H1 (cell line): Measurements from ENCODE around the gene PRPF4. TPM values are rescaled to one million over a fixed set of nuclear protein-coding genes. Genes with fewer than 3 reads are reported as not detected.

ENCODE experiments used
- CTCF ChIA-PET: fragments of 300-600 bp; sonication (Branson Sonifier 250); formaldehyde crosslinking; loops from one replicate; lab custom pipeline; 2021; ENCODE audit not compliant: partially characterized antibody; lab: Charles Lee
- POLR2A ChIA-PET: fragments of 300-600 bp; sonication (Branson Sonifier 250); formaldehyde crosslinking; loops from one replicate; lab custom pipeline; 2021; ENCODE audit warnings: inconsistent platforms; ENCODE audit not compliant: partially characterized antibody; lab: Charles Lee
- DNase-seq, 2 experiments: peaks; one replicate each; pipeline versions ENCODE4 v3.0.0 to v3.0.0-alpha.2; 2010 to 2022; ENCODE audit warnings: low spot score in 2 of 2, low read depth in 1 of 2, mixed read lengths in 1 of 2
- FAIRE-seq: peaks from 2 replicates; lab custom pipeline; 2011; peaks lifted over from hg19 to GRCh38; lab: Jason Lieb, UNC
- H2AFZ ChIP-seq: 2 replicates; pipeline ENCODE4 v1.8.1; 2012; ENCODE audit warnings: low read length, inconsistent platforms
- H2AK5ac ChIP-seq: 2 replicates; pipeline ENCODE4 v1.6.1; 2013; ENCODE audit warnings: low read depth, low read length
- H2BK120ac ChIP-seq: replicated peaks from 2 replicates; pipeline ENCODE3; 2013; ENCODE audit warnings: low read depth, low read length, inconsistent platforms
- H2BK12ac ChIP-seq: 2 replicates; pipeline ENCODE4 v1.6.1; 2013; ENCODE audit warnings: low read depth, low read length
- H2BK15ac ChIP-seq: 2 replicates; pipeline ENCODE4 v1.6.1; 2013; ENCODE audit warnings: low read length
- H2BK20ac ChIP-seq: 2 replicates; pipeline ENCODE4 v1.6.1; 2013; ENCODE audit warnings: low read length
- H2BK5ac ChIP-seq: 2 replicates; pipeline ENCODE4 v1.6.1; 2013; ENCODE audit warnings: low read depth, low read length
- H3K14ac ChIP-seq: 2 replicates; pipeline ENCODE4 v1.6.1; 2013; ENCODE audit warnings: inconsistent platforms; ENCODE audit not compliant: insufficient read length
- H3K18ac ChIP-seq: 2 replicates; pipeline ENCODE4 v1.6.1; 2013; ENCODE audit warnings: low read length; ENCODE audit errors: extremely low read depth
- H3K23ac ChIP-seq: 2 replicates; pipeline ENCODE4 v1.6.1; 2013; ENCODE audit warnings: inconsistent platforms; ENCODE audit not compliant: insufficient read length
- H3K23me2 ChIP-seq: 2 replicates; pipeline ENCODE4 v1.6.1; 2013; ENCODE audit warnings: low read depth, low read length
- H3K27ac ChIP-seq: 2 replicates; pipeline ENCODE4 v1.6.1; 2011; ENCODE audit warnings: low read depth, low read length, inconsistent platforms
- H3K27me3 ChIP-seq, 4 experiments: replicated peaks in 1 of 4; 1 replicate in 1 of 4; 2 replicates in 3 of 4; pipeline versions ENCODE4 v1.6.1 to v1.8.1; 2011 to 2013; ENCODE audit warnings: low read length in 3 of 4, mild to moderate bottlenecking in 3 of 4, inconsistent platforms in 2 of 4, mixed read lengths in 2 of 4, moderate library complexity in 1 of 4; ENCODE audit not compliant: control insufficient read depth in 3 of 4, insufficient read depth in 3 of 4; ENCODE audit errors: extremely low read depth in 1 of 4
- H3K36me3 ChIP-seq, 4 experiments: 2 replicates each; pipeline versions ENCODE4 v1.6.1 to v1.8.1; 2011 to 2013; ENCODE audit warnings: mild to moderate bottlenecking in 4 of 4, low read length in 3 of 4, moderate library complexity in 2 of 4, control low read depth in 1 of 4, inconsistent platforms in 1 of 4; ENCODE audit not compliant: insufficient read depth in 4 of 4, control insufficient read depth in 2 of 4
- H3K4ac ChIP-seq: replicated peaks from 2 replicates; pipeline ENCODE3; 2013; ENCODE audit warnings: low read length, low read depth, mixed read lengths, inconsistent platforms; ENCODE audit not compliant: insufficient read length
- H3K4me1 ChIP-seq, 4 experiments: replicated peaks in 1 of 4; 1 replicate in 1 of 4; 2 replicates in 3 of 4; pipeline versions ENCODE4 v1.6.1 to v1.8.1; 2011 to 2013; ENCODE audit warnings: low read length in 3 of 4, inconsistent platforms in 2 of 4, mixed read lengths in 1 of 4; ENCODE audit not compliant: insufficient read depth in 4 of 4, control insufficient read depth in 3 of 4
- H3K4me2 ChIP-seq, 2 experiments: 2 replicates each; pipeline versions ENCODE4 v1.6.1 to v1.8.1; 2011 to 2013; ENCODE audit warnings: low read depth in 2 of 2, low read length in 2 of 2, control low read depth in 1 of 2, inconsistent platforms in 1 of 2, mild to moderate bottlenecking in 1 of 2; ENCODE audit not compliant: insufficient read depth in 1 of 2
- H3K4me3 ChIP-seq, 4 experiments: fragments of 200-600, 300-600 bp in 1 of 4; sonication (generic), shearing (Covaris generic), sonication (Bioruptor Twin) in 1 of 4; 2 replicates each; pipeline versions ENCODE4 v1.5.1 to v1.8.1; 2011 to 2016; ENCODE audit warnings: low read length in 4 of 4, low read depth in 3 of 4, control low read depth in 2 of 4, inconsistent platforms in 2 of 4, mild to moderate bottlenecking in 2 of 4, mixed read lengths in 1 of 4, moderate library complexity in 1 of 4; ENCODE audit not compliant: insufficient read depth in 2 of 4; ENCODE audit errors: extremely low read depth in 1 of 4
- H3K56ac ChIP-seq: replicated peaks from 2 replicates; pipeline ENCODE3; 2013; ENCODE audit warnings: low read depth, mild to moderate bottlenecking, mixed read lengths, low read length, inconsistent platforms; ENCODE audit not compliant: insufficient read length
- H3K79me1 ChIP-seq: 2 replicates; pipeline ENCODE4 v1.6.1; 2013; ENCODE audit warnings: low read depth, low read length, control low read depth
- H3K79me2 ChIP-seq, 2 experiments: 2 replicates each; pipeline versions ENCODE4 v1.6.1 to v1.8.1; 2012 to 2013; ENCODE audit warnings: low read length in 2 of 2, mild to moderate bottlenecking in 2 of 2, inconsistent platforms in 1 of 2; ENCODE audit not compliant: insufficient read depth in 2 of 2, control insufficient read depth in 1 of 2
- H3K9ac ChIP-seq, 4 experiments: replicated peaks in 1 of 4; 1 replicate in 1 of 4; 2 replicates in 3 of 4; pipeline versions ENCODE4 v1.6.1 to v1.8.1; 2011 to 2013; ENCODE audit warnings: low read depth in 3 of 4, low read length in 3 of 4, control low read depth in 2 of 4, mild to moderate bottlenecking in 2 of 4, moderate library complexity in 2 of 4, inconsistent platforms in 1 of 4; ENCODE audit errors: extremely low read depth in 1 of 4
- H3K9me3 ChIP-seq, 2 experiments: 2 replicates each; pipeline versions ENCODE4 v1.6.1 to v1.8.1; 2012 to 2013; ENCODE audit warnings: mild to moderate bottlenecking in 2 of 2, moderate library complexity in 2 of 2, control low read depth in 1 of 2, inconsistent platforms in 1 of 2, low read depth in 1 of 2, low read length in 1 of 2, mixed read lengths in 1 of 2; ENCODE audit not compliant: insufficient read depth in 2 of 2
- H4K20me1 ChIP-seq, 2 experiments: replicated peaks in 1 of 2; 2 replicates each; pipeline versions ENCODE3 to v1.8.1; 2011 to 2013; ENCODE audit warnings: inconsistent platforms in 2 of 2, low read length in 2 of 2, mild to moderate bottlenecking in 1 of 2; ENCODE audit not compliant: insufficient read depth in 2 of 2, control insufficient read depth in 1 of 2
- H4K5ac ChIP-seq: 2 replicates; pipeline ENCODE4 v1.6.1; 2013; ENCODE audit warnings: low read length, low read depth, mixed read lengths, inconsistent platforms; ENCODE audit not compliant: insufficient read length
- H4K8ac ChIP-seq: 2 replicates; pipeline ENCODE4 v1.8.0; 2013; ENCODE audit warnings: mild to moderate bottlenecking, moderate library complexity, low read length, inconsistent platforms; ENCODE audit not compliant: insufficient read depth; ENCODE audit errors: extremely low read depth
- H4K91ac ChIP-seq: replicated peaks from 2 replicates; pipeline ENCODE3; 2013; ENCODE audit warnings: low read length, mixed read lengths, inconsistent platforms; ENCODE audit not compliant: insufficient read length
- BACH1 ChIP-seq: IDR thresholded peaks from 2 replicates; pipeline ENCODE4 v1.6.1; 2012; ENCODE audit warnings: low read length, improper control_type of control experiment
- BCL11A ChIP-seq, 2 experiments: IDR thresholded peaks; one replicate each; pipeline ENCODE4 v1.6.1; 2011; ENCODE audit warnings: low read depth in 2 of 2, low read length in 2 of 2, mild to moderate bottlenecking in 2 of 2
- BRCA1 ChIP-seq: IDR thresholded peaks from 2 replicates; pipeline ENCODE4 v1.6.1; 2012; ENCODE audit warnings: low read depth, low read length, improper control_type of control experiment
- CHD1 ChIP-seq: IDR thresholded peaks from 2 replicates; pipeline ENCODE4 v1.6.1; 2012; ENCODE audit warnings: low read depth, low read length, improper control_type of control experiment
- NANOG ChIP-seq: IDR thresholded peaks from 2 replicates; pipeline ENCODE4 v1.6.1; 2011; ENCODE audit warnings: low read length, low read depth, mild to moderate bottlenecking, inconsistent platforms; ENCODE audit not compliant: insufficient read depth, poor library complexity, severe bottlenecking
- NRF1 ChIP-seq: IDR thresholded peaks from 2 replicates; pipeline ENCODE4 v1.6.1; 2011; ENCODE audit warnings: mild to moderate bottlenecking, low read depth, low read length, improper control_type of control experiment
- PHF8 ChIP-seq: fragments of 200-600 bp; sonication (generic); conservative IDR thresholded peaks from 2 replicates; pipeline ENCODE4 v1.7.1; 2012; ENCODE audit warnings: low read depth, mild to moderate bottlenecking, inconsistent platforms, low read length, moderate library complexity
- TAF7 ChIP-seq: optimal IDR thresholded peaks from 2 replicates; pipeline ENCODE3; 2011; ENCODE audit warnings: low read depth, mild to moderate bottlenecking, inconsistent platforms, low read length, moderate library complexity, borderline replicate concordance
- TEAD4 ChIP-seq: IDR thresholded peaks from 2 replicates; pipeline ENCODE4 v1.6.1; 2012; ENCODE audit warnings: low read depth, low read length, inconsistent platforms, mixed read lengths
- ZNF274 ChIP-seq: IDR thresholded peaks from 2 replicates; pipeline ENCODE4 v1.7.0; 2012; ENCODE audit warnings: low read length, borderline replicate concordance; ENCODE audit errors: extremely low read depth
- WGBS, 2 experiments: shearing (Covaris generic) in 1 of 2; methylation state at CpG; one replicate each; pipeline versions ENCODE4 v1.1.6 to v1.1.7; 2013 to 2015; ENCODE audit warnings: low lambda C conversion rate in 2 of 2, mixed read lengths in 2 of 2, inconsistent platforms in 1 of 2, low coverage in 1 of 2, missing lambda C conversion rate in 1 of 2; ENCODE audit not compliant: insufficient replicate concordance in 2 of 2, insufficient coverage in 1 of 2, insufficient read length in 1 of 2; ENCODE audit errors: extremely low coverage in 1 of 2, missing lambda C conversion rate in 1 of 2; 5-methylcytosine and 5-hydroxymethylcytosine counted together
- polyA plus RNA-seq, 7 experiments: library from polyadenylated mRNA; depleted of rRNA in 3 of 7; stranded (reverse) in 5 of 7; unstranded in 2 of 7; fragments of >200 nt in 5 of 7; fragments of 200-250 nt in 2 of 7; gene quantifications; 1 replicate in 5 of 7; 2 replicates in 1 of 7; 4 replicates in 1 of 7; pipeline versions ENCODE4 v1.2.1 to v1.2.3, GENCODE V29; 2011 to 2013; ENCODE audit warnings: missing spikeins in 2 of 7, mixed read lengths in 2 of 7
- total RNA-seq: library from RNA; stranded (reverse); fragmentation: NEBNext Ultra II Directional; extraction: Animal tissue kit (Norgen Biotek cat#: 25700); gene quantifications from 2 replicates; pipeline ENCODE4 v1.2.1, GENCODE V29; 2021

PRPF4 gene
- total and polyA plus RNA-seq, 2 of the 8 experiments (the other 6 are each of a cell fraction or from before 2014, with no cell fraction given): 15.2 to 33.4 TPM

DNA sequence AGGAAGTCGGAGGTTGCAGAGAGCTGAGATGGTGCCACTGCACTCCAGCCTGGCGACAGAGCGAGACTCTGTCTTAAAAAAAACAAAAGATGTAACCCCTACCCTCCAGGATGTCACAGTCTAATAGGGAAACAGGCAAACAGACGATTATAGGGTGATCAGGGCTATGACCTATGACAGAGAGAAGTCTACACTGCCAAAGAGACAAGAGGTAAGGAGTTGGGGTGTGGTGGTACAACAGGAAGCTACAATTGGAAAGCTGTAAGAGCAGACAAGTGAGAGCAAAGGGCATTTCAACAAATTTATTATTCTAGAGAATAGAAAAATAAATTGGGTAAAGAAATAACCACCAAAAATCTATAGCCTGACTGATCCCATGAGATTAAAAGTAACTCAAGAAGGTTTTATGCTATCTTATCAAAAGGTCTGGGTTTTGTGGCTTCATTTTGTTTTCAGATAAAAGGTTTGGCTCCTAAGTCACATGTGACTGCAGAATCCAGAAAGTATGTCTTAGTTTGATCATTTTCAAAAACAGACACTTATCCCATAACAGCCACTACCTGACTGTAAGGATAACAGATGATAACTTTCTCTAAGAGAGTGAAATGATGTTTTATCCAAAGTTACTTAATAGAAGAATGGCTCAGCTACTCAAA is 7.4 kb upstream of the PRPF4 start:
- Histone ChIP-seq H3K4me3 (no peak overlapping the region), H3K27me3 (no peaks in the 10 kb centered on the region), H3K56ac (no peak overlapping the region), H3K4me2 (no peak overlapping the region), H4K5ac (no peak overlapping the region), H2BK15ac (no peak overlapping the region), H4K8ac (no peak overlapping the region), H3K36me3 (peaks cover 3 to 27% (median 16%) of the 10 kb centered on the region in 4 experiments), H2BK20ac (no peak overlapping the region), H3K23ac (no peak overlapping the region), H3K23me2 (no peaks in the 10 kb centered on the region), H3K4me1 (no peaks in the 10 kb centered on the region), H3K27ac (no peak overlapping the region), H2BK5ac (no peak overlapping the region), H2AK5ac (no peak overlapping the region), H2AFZ (no peak overlapping the region), H3K9me3 (no peaks in the 10 kb centered on the region), H4K91ac (no peak overlapping the region), H4K20me1 (peaks cover 0 to 2% of the 10 kb centered on the region in 2 experiments), H3K79me1 (no peaks in the 10 kb centered on the region), H3K9ac (no peak overlapping the region), H3K14ac (no peak overlapping the region), H3K18ac (no peak overlapping the region), H3K79me2 (no peaks in the 10 kb centered on the region), H2BK12ac (no peak overlapping the region), H3K4ac (no peak overlapping the region), H2BK120ac (no peak overlapping the region)
- 75% methylated on average over 4 of the region's 4 CpGs; no CpG with 5 or more reads in 1 of the 2 experiments for WGBS, 2 experiments
- FAIRE-seq (no peak), DNase-seq (no peak)
- ChIA-PET CTCF (no interaction called here), POLR2A (interaction anchor here (0.6 kb wide), 1 partner anchor 46 kb away, joined by 3 read pairs; no protein-coding TSS in a partner anchor)
- TF ChIP-seq TAF7 (no peak), NANOG (no peak), NRF1 (no peak), BACH1 (no peak), PHF8 (no peak), BCL11A (IDR thresholded peaks at IDR 0.05; ENCODE audit: low read depth in 2 of 2, low read length in 2 of 2) (no peak), BRCA1 (no peak), CHD1 (no peak), TEAD4 (no peak), ZNF274 (no peak)
